HG02588 (cell line): ENCODE measurements around the gene PTPRC.
"Not testable (repeated sequence)": the region's sequence is repeated elsewhere in the genome, so short reads cannot be mapped to it uniquely, and the experiment has no call there.

Source experiments
- ATAC-seq: cut with Tn5 transposase; IDR thresholded peaks from one replicate; pipeline ENCODE4 v1.9.1; 2021; ENCODE audit warnings: mild to moderate bottlenecking, moderate library complexity; ENCODE audit not compliant: unreplicated experiment

The PTPRC gene, protein sequence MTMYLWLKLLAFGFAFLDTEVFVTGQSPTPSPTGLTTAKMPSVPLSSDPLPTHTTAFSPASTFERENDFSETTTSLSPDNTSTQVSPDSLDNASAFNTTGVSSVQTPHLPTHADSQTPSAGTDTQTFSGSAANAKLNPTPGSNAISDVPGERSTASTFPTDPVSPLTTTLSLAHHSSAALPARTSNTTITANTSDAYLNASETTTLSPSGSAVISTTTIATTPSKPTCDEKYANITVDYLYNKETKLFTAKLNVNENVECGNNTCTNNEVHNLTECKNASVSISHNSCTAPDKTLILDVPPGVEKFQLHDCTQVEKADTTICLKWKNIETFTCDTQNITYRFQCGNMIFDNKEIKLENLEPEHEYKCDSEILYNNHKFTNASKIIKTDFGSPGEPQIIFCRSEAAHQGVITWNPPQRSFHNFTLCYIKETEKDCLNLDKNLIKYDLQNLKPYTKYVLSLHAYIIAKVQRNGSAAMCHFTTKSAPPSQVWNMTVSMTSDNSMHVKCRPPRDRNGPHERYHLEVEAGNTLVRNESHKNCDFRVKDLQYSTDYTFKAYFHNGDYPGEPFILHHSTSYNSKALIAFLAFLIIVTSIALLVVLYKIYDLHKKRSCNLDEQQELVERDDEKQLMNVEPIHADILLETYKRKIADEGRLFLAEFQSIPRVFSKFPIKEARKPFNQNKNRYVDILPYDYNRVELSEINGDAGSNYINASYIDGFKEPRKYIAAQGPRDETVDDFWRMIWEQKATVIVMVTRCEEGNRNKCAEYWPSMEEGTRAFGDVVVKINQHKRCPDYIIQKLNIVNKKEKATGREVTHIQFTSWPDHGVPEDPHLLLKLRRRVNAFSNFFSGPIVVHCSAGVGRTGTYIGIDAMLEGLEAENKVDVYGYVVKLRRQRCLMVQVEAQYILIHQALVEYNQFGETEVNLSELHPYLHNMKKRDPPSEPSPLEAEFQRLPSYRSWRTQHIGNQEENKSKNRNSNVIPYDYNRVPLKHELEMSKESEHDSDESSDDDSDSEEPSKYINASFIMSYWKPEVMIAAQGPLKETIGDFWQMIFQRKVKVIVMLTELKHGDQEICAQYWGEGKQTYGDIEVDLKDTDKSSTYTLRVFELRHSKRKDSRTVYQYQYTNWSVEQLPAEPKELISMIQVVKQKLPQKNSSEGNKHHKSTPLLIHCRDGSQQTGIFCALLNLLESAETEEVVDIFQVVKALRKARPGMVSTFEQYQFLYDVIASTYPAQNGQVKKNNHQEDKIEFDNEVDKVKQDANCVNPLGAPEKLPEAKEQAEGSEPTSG (N-terminal part only)

DNA sequence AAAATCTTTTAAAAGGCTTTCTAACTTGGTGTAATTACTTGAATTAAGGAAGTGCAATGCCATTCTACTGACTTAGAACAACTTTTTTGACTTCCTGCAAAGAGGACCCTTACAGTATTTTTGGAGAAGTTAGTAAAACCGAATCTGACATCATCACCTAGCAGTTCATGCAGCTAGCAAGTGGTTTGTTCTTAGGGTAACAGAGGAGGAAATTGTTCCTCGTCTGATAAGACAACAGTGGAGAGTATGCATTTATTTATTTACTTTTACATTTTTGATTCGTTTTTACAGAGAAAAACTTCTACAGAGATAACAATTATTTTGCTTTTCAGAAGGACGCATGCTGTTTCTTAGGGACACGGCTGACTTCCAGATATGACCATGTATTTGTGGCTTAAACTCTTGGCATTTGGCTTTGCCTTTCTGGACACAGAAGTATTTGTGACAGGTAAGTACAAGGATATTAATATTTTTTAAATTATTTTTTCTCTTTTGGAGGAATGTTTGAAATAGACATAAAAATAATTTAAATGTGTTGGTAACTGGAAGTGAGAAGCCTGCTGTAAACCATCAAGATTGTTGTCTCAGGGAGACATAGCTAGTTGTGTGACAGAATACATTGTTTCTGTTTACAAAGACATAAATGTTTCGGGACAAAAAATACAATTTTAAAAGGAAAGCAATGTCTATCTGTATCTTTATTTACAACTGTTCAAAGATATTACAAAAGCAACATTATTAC lies at the start of gene PTPRC:
Gene PTPRC (plus strand): TSS at position 147 of the 742 bp plus-strand sequence. CDS start 229 bp downstream, at position 376.
- ATAC-seq, result peak; percentile 64

DNA sequence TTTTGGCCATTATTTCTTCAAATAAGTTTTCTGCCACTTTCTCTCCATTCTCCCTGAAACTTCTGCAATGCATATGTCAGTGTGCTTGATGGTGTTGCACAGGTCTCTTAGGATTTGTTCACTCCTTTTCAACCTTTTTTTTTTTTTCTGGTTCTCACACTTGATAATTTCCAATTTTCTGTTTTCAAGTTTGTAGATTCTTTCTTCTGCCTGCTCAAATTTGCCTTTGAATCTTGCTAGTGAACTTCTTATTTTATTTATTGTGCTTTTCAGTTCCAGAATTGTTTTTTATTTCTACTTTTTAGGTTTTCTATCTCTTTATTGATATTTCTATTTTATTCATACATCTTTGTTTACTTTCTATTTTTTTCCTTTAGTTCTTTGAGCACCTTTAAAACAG lies 48.4 kb upstream of the PTPRC start:
- ATAC-seq, result no peak

DNA sequence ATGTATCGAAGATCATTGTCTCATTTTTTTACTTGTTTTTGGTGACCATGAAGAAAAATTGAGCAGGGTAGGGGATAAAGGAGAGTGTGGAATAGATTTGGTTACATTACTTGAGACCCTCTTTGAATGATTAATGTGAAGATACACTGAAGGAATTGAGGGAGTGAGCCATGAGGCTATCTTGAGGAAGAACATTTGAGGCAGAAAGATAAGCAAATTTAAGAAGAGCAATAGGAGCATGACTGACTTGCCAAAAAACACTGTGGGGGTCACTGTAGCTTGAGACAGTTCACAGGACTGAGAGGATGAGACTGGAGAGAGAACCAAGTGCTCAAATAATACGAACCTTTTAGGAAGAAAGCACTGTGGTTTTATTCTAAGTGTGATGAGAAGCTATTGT lies 43.1 kb upstream of the PTPRC start:
- no peak for ATAC-seq

DNA sequence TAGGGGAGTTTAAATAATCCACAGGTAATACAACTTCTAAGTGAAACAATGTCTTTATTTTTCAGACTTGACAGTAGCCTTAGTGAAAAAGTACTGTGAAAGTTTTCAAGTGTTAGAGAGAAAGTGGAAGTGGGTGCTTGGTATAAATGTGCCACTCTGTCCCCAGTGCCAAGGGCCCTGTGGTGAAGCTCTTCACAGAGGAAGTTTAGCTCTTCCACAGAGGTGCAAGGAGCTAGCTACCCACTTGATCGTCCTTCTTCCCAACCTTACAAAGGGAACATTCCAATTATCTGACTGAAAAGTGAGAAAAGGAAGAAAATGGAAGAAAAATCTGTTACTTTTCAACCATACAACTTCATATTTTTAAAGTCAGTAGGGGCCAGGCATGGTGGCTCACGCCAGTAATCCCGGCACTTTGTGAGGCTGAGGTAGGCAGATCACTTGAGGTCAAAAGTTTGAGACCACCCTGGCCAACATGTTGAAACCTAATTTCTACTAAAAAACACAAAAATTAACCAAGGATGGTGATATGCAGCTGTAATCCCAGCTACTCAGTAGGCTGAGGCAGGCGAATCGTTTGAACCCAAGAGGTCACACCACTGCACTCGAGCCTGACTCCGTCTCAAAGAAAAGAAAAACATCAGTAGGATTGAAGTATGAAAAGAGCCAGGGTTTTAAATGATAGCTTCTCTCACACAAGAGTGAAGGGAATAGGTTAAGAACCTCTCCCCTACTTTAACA lies 41.0 kb upstream of the PTPRC start:
- peak; percentile 38 for ATAC-seq

DNA sequence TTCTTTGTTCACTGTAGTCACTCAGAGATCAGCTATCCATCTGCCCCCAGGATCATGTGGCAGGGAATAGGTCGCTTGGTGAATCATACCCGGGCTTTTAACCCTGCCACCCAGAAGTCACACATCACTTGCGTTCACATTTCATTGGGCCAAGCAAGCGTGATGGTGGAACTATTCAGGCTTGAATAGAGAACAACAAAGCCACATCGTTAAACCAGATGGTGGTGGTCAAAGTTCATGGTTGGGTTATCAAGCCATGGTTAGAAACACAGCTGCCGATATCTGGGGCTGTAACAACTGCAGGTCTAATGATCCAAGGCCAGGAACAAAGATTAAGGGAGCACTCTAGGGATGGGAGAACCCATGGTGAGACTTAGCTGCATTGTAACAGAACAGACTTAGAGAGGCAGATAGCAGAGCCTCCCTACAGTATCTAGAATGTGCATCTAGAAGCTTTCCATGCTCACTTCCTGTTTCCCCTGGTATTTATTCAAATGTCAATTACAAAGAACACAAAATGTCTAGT lies 40.0 kb upstream of the PTPRC start:
- ATAC-seq, result peak; percentile 62

DNA sequence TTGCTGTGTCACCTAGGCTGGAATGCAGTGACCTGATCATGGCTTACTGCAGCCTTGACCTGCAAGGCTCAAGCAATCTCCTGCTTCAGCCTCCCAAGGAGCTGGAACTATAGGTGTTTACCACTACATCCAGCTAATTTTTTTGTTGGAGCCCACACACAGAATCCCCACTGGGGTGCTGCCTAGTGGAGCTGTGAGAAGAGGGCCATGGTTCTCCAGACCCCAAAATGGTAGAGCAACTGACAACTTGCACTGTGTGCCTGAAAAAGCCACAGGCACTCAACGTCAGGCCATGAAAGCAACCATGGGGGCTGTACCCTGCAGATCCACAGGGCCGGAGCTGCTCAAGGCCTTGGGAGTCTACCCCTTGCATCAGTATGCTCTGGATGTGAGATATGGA lies 39.1 kb upstream of the PTPRC start:
- ATAC-seq, result no peak

DNA sequence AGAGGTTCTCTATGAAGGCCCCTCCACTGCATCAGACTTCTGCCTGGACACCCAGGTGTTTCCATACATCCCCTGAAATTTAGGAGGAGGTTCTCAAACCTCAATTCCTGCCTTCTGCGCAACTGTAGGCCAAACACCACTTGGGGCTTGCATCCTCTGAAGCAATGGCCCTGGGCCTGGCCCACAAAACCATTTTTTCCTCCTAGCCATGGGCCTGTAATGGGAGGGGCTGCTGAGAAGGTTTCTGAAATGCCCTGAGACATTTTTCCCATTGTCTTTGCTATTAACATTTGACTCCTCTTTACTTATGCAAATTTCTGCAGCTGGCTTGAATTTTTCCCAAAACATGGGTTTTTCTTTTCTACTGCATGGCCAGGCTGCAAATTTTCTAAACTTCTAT lies 37.9 kb upstream of the PTPRC start:
- ATAC-seq, result no peak

DNA sequence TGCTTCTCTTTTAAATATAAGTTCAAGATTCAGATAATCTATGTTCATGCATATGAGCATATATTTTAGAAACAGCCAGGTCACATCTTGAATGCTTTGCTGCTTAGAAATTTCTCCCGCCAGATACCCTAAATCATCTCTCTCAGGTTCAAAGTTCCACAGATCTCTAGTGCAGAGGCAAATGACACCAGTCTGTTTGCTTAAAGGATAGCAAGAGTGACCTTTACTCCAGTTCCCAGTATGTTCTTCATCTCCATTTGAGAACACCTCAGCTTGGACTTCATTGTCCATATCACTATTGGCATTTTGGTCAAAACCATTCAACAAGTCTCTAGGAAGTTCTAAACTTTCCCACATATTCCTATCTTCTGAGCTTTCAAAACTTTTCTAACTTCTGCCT lies 37.5 kb upstream of the PTPRC start:
- not testable (repeated sequence) for ATAC-seq

DNA sequence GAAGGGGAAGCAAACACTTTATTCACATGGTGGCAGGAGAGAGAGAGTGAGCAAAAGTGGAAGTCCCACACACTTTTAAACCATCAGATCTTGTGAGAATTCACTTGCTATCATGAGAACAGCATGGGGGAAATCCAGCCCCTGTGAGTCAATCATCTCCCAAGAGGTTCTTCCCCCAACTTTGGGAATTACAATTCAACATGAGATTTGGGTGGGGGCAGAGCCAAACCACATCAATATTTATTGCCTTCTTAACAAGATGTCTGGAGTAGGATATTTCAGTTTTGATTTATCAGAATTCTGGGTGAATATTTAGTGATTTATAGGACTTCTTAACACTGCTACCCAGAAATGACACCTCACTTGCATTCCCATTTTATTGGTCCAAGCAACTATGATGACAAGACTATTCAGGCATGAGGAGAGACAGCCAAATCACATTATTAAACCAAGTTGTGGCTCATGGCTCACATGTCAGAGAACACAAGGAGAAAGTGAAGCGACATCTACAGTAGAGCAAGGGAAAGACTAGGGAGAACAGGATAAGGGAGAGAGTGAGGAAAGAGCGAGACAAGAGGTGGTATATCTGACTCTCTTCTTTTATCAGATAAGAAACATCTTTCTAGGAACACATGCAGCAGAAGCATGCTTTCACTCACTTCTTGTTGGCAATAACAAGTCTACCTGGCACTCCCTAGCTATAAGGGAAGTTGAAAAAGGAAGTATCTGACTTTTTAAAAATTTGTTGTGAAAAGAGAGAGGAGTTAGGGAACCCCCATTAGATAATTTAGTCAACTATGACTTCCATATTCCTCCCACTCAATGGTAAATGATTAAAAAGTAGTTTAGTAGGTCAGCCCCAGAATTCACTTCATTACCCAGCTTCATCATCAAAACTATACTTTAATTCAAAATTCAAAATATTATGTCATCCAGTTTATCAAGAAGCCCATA lies 36.6 kb upstream of the PTPRC start:
- ATAC-seq, result peak; percentile 27

DNA sequence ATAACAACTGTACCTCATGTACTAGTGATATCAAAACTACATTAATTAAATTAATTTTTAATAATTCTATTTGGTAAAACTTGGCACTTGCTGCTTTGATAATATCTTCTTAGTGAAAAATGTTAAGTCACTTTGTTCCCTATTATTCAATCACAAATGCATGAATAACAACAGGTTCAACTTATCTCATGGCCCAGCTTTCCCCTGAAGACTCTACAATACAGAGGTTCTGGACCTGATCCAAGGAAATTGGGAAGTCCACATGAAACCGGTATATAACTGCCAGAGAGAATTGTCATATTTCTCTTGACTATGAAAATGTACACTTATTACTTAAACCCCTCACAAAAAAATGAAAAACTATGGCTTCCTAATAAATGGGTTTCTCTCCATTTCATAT lies 33.9 kb upstream of the PTPRC start:
- no peak for ATAC-seq

DNA sequence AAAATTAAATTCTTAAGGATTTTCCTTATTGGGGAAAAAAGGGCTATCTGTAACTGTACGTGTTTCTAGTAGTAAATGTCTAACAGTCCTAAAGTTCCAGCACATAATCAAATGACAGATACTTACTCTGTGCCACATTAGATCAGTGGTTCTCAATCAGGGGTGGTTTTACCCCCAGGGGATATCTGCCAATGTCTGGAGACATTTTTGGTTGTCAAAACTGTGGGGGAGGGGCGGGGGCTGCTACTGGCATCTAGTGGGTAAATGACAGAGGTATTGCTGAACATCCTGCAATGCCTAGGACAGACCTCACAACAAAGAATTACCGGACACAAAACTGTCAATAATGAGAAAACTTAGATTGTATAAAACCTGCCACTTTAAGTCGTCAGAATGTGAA lies 33.4 kb upstream of the PTPRC start:
- no peak for ATAC-seq

DNA sequence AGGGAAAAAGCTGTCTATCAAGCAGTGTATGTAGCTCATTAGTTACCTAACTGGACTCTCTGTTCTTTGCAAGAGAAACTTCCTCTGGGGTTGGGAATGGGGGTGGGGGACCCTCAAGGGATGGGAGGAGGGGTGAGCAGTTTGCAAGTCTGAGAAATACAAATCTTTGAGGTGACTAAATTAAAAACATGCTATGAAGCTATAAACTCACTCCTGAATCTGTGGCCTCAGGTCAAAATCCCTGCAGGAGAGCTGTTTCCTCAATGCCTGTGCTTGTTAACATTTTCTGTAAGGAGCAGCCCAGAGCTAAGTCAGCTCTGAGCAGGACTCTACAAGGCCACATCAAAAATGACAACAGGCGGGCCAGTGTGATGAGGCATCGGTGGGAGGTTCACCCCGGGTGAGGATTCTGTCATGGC lies 32.8 kb upstream of the PTPRC start:
- no peak for ATAC-seq

DNA sequence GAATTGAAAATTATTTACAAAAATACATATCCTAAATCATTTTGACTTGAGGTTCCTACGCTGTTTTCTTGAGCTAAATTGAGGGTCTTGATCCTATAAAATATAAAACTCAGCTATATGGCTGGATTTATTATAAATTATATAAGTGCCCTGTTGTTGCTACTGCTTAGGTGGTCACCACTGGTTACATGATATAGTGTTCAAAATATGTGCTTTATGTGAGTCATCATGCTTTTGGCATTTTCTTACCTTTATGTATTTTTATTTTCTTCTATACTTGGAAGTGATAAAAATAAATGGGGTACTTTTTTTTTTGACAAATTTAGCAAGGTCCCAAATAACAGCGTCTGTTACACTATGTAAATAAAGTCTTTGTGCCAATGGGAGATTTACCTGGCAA lies 31.1 kb upstream of the PTPRC start:
- ATAC-seq, result no peak

DNA sequence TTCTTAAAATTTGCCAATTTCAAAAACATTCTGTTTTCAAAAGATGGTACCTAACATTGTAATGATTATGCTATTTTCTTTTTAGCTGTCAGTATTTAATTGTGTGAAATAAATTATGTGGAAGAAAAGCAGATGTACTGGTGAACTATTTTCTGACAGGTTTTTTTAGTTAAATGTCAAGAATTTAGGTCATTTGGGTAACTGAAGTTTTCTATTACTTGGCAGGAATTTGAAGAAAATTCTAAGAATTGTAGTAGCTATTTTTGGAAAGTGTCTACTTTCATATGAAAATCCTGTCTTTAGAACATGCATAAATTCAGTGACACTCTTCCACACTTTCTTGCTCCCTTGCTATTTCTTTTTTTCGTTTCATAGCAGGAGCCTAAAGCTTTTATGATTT lies 28.5 kb upstream of the PTPRC start:
- ATAC-seq, result no peak

DNA sequence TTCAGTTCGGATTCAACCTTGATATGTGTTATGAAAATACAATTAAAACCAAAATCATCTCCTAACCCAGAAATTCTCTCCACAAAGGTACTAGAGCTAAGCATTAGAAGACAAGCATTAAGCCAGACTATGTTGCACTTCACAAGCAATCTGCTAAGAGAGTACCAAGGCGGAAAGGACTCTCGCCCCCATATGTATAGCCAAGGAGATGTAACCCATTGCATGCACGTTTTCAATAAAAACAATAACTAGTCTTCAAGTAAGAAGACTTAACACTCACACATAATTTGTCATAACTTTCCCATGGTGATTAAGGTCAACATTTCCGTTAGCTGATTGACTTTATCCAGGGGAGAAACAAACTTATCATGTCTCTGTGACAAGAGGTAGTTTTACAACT lies 27.6 kb upstream of the PTPRC start:
- no peak for ATAC-seq

DNA sequence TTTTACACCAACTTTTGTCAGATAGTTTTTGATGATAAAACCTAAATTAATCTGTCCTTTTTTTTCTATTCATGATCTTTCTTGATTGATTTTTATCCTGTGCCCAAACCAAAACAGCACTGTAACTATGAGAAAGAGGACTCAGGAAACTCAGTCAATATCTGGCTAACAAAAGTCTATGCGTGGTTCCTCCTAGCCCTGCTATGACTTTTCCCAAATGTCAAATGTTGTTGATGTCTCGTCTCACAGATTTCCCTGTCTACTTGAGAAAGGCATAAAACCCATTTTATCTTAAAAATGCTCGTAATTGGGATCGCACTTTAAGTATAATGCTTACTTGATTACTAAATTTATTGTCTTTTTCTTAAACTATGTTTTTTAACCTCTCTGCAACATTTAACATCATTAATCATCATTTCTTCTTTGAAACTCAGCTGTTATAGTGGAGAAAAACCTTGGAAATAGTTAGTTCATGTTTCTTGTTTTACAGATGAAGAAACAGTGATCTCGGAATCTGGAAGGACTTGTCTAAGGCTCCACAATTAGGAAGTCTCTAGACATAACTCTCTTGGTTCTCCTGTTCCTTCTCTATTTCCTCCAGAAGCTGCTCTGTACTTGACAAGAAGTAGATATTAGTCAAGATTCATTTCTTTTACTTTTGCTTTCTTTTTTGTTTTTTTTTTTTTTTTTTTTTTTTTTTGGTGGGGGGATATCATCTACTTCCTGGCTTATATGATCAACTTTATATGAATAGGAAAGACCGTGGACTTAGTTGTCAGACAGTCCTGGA lies 26.2 kb upstream of the PTPRC start:
- no peak for ATAC-seq

DNA sequence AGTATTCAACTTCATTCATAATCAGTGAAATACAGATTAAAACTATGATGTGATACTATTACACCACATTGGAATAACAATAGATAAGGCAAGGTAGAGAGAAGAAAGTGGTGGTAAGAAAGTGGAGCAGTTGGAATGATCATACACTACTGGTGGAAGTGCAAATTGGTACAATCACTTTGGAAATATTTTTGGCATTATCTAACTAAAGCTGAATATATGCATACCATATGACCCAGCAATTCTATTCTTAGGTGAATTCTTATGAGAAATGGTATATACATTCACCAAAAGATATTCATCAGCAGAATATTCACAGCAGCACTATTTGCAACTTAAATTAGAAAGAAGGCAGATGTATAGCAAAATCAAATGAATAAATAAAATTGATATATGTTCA lies 21.4 kb upstream of the PTPRC start:
- ATAC-seq, result no peak
